Right renal pelvis (tissue), 4 donors: ENCODE data around the gene IL25. TPM values are rescaled to one million over a fixed set of nuclear protein-coding genes. Genes with fewer than 3 reads are reported as not detected.
"Not testable (repeated sequence)": the region's sequence is repeated elsewhere in the genome, so short reads cannot be mapped to it uniquely, and the experiment has no call there.

Experiments
- DNase-seq, 4 donors: peaks; one replicate each; pipeline ENCODE4 v3.0.0-alpha.2; 2013; ENCODE audit warnings: low read depth in 4 of 4, low spot score in 3 of 4, missing footprints in 1 of 4
- polyA plus RNA-seq, 4 donors: library from polyadenylated mRNA; unstranded; fragments of 120-200 nt; gene quantifications; one replicate each; pipeline ENCODE4 v1.2.1, GENCODE V29; 2013; ENCODE audit not compliant: insufficient read length in 4 of 4

IL25 gene
- polyA plus RNA-seq, 4 donors: not detected

DNA sequence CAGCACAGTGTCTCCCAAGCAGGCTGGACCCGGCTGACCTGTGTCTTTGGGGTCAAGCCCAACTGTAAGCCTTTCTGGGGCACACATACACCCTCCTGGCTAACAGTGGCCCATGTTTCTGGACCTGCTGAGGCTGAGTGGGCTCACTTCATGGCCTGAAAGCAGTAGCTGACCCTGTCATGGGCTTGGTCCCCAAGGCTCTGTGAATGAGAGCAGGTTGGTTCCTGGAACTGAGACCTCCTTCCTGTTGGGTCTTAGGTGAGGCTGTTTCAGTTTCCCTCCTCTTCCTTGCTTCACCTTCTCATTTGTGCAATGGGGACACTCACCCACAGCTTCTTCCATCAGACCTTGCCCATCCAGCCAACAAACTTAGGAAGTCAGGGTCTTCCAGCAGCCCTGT lies 744 bp upstream of the IL25 start:
- no peak for DNase-seq

GRCh38 chr14:23373041-23373440 lies 432 bp downstream of the IL25 start:
- DNase-seq: no peak

- DNase-seq: no peak
These were observed 3.1 kb downstream of the IL25 start for GRCh38 chr14:23375527-23376251.

DNA sequence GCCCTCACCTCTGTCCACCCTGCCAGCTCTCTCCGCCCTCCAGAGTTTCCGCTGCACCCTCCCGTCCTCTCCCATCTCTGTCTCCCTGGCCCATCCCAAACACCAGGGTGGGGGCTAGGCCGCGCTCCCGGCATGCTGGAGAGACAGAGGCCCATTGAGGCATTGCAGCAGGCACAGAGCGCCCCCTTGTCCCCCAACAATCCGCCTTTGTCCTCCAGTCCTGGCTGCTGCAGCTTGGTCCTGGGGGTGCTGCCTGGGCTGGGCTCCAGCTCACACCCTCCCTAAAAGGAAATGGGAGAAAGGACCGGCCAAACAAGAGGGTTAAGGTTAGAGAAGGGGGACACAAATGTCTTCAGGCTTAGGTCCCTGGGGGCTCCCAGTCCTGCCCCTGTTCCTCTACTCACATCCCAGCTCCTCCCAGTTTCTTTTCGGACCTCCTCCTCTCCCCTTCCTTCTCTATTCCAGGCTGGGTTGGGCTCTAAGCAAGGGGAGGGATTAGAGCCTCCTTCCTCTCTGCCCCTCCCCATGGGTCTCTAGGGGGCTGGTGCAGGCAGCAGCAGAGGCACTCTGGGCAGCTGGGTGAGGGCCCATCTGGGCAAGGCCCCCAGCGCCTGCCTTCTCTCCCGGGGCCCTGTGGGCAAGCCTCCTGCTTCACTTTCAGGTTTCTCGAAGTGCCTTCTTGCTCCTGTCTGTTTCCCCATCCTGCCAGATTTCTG lies 4.0 kb downstream of the IL25 start, which contains the start of gene CMTM5:
CMTM5 (plus strand) TSS at position 565 of the 716 bp plus-strand sequence. CDS start 206 bp downstream, outside the sequence.
- DNase-seq: no peak

GRCh38 chr14:23377198-23377550 lies 4.6 kb downstream of the IL25 start:
- no peak for DNase-seq

DNA sequence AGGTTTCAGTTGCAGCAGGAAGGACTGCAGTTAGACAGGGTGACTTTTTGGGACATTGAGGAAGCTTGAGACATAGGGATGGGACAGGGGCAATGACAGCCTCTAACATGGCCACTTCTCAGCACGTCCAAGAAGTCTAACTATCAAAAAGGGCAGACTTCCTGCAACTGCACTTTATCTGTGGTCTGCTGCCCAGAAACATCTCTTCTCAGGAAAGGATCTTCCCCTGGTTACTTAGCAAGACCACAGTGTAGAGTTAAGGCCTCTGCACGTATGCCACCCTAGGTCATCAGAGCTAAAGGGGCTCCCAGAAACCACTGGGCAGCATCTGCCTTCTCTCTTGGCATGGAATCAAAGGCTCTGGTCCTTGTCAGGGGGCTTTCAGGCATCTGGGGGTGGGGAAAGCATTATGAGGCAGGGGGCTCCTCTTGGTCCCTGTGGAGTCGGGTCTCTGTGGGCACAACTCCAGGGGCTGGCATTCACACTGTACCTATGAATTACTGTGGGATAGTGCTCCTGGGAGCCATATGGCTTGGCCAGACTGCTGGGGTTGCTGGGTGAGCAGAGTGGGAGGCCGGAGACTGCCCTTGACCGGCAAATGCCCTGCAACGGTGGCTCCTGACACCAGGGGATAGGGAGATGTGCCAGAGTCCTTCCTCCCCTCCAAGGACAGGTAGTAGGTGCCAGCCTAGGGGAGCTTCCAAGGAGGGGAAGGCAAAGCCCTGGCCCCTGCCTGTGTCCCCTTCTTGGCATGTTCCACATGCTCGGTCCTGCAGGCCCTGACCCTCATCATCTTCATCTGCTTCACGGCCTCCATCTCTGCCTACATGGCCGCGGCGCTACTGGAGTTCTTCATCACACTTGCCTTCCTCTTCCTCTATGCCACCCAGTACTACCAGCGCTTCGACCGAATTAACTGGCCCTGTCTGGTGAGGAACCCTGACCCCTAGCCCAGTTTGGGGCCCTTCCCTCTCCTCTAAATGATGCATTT lies 5.3 kb downstream of the IL25 start:
- DNase-seq: no peak

DNA sequence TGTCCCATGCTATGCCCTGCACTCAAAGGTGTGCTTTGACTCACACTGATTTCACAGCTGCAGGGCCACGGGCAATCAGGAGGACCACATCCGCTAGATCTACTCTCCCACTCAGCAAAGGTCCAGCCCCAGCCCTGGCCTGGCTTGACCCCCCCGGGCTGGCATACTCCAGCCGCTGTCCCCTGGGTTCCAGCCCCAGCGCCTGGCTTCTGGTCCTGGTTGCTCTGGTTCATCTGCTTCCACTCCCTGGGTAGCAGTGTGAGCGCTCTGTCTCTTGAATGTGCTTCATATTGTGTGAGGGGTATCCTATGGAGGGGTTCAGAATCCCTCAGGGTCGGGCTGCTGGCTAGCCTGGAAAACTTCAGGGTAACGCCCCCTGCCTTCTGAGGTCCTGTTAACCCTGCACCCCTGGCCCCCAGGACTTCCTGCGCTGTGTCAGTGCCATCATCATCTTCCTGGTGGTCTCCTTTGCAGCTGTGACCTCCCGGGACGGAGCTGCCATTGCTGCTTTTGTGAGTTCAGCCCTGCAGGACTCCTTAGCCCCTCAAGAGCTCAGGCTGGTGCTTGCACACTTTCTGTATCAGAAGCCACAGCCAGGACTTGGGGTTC lies 6.1 kb downstream of the IL25 start:
- no peak for DNase-seq

GRCh38 chr14:23379366-23380196 lies 7.0 kb downstream of the IL25 start:
- DNase-seq: peak in 1 of 4 donors; percentile 10

GRCh38 chr14:23380197-23380914 lies 7.7 kb downstream of the IL25 start:
- no peak for DNase-seq

- DNase-seq: no peak
These were observed 8.4 kb downstream of the IL25 start for GRCh38 chr14:23380976-23381375.

- no peak for DNase-seq
These were observed 9.3 kb downstream of the IL25 start for GRCh38 chr14:23381871-23382270.

DNA sequence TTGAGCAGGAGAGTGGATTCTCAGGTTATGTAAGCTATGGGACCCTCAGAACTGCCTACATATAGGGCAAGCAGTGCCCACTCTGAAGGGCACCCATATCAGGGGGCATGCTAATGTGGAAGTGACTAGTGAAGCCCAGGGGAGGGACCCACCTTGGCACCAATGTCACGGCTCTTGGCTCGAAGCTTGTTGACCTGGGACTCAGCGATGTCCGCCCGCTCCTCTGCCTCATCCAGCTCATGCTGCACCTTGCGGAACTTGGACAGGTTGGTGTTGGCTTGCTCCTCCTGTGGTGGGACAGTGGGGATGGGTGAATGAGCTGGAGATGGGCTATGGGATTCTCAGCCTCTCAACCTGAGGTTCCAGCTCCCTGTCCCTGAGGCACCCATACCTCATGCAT lies 9.7 kb downstream of the IL25 start:
- no peak for DNase-seq

GRCh38 chr14:23382731-23383440 lies 10.3 kb downstream of the IL25 start:
- DNase-seq: no peak

GRCh38 chr14:23384364-23385080 lies 11.9 kb downstream of the IL25 start:
- no peak for DNase-seq

DNA sequence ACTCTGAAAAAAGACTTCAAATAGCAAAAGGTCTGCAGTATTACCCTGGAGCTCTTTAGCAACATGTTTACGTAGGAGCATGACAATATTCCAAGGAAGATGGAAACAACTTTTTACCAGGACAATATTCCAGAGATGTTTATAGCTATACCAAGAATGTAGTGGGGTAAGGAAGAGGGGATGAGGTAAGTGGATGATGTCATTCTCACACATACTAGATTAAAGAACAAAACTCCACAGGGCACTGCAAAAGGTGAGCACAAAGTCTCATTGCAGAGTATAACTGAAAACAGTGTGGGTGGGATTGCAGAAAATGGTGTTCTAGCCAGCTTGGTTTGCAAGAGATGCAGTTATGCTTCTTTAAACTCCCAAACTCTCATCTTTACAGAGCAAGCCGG lies 12.6 kb downstream of the IL25 start:
- no peak for DNase-seq

GRCh38 chr14:23385642-23386265 lies 13.1 kb downstream of the IL25 start:
- no peak for DNase-seq

GRCh38 chr14:23386266-23386657 lies 13.7 kb downstream of the IL25 start:
- not testable (repeated sequence) for DNase-seq
